Upper lobe of left lung (tissue), 4 donors: ENCODE results near the gene VPS13D.

ENCODE experiments used
- POLR2A ChIP-seq, 4 donors: fragments of 450-650 bp; IDR thresholded peaks; one replicate each; pipeline ENCODE4 v1.5.1; 2016 to 2017; ENCODE audit warnings: antibody characterized with exemption in 4 of 4, mild to moderate bottlenecking in 2 of 4
- POLR2AphosphoS5 ChIP-seq, 2 donors: sonication (generic); formaldehyde crosslinking; IDR thresholded peaks; one replicate each; pipeline ENCODE4 v1.5.1; 2017; ENCODE audit warnings: antibody characterized with exemption in 2 of 2
- TF ChIP-seq, protein P1 (sequence below), 6 experiments: fragments of 450-650 bp in 4 of 6; fragments of 200-600 bp in 2 of 6; sonication (generic) in 2 of 6; IDR thresholded peaks; one replicate each; pipeline ENCODE4 v1.5.1; 2016 to 2019; ENCODE audit warnings: antibody characterized with exemption in 6 of 6

DNA sequence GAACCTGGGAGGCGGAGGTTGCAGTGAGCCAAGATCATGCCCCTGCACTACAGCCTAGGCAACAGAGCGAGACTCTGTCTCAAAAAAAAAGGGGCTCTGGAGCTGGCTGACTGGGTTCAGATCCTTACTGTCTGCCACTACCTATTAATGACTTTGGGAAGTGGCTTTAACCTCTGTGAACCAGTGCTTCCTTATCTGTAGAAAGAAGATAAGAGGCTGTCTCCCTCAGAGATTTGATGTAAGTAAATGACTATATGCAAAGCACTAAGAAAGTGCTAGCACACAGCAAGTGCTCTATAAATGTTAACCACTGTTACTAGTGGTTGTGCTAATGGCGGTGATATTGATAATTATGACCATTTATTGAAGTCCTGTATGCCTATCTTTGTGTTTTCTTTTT is 94.6 kb downstream of the VPS13D start:
- TF ChIP-seq, protein P1, sequence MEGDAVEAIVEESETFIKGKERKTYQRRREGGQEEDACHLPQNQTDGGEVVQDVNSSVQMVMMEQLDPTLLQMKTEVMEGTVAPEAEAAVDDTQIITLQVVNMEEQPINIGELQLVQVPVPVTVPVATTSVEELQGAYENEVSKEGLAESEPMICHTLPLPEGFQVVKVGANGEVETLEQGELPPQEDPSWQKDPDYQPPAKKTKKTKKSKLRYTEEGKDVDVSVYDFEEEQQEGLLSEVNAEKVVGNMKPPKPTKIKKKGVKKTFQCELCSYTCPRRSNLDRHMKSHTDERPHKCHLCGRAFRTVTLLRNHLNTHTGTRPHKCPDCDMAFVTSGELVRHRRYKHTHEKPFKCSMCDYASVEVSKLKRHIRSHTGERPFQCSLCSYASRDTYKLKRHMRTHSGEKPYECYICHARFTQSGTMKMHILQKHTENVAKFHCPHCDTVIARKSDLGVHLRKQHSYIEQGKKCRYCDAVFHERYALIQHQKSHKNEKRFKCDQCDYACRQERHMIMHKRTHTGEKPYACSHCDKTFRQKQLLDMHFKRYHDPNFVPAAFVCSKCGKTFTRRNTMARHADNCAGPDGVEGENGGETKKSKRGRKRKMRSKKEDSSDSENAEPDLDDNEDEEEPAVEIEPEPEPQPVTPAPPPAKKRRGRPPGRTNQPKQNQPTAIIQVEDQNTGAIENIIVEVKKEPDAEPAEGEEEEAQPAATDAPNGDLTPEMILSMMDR (IDR thresholded peaks at IDR 0.05), result no peak
- TF ChIP-seq POLR2A (IDR thresholded peaks at IDR 0.05) (no peak), POLR2AphosphoS5 (IDR thresholded peaks at IDR 0.05) (no peak)
